Loucy (cell line): ENCODE measurements around the gene UPK3B.
"Not testable (repeated sequence)": the region's sequence is repeated elsewhere in the genome, so short reads cannot be mapped to it uniquely, and the experiment has no call there.

ENCODE experiments used
- EZH2phosphoT487 ChIP-seq: fragments of 200-600 bp; IDR thresholded peaks from 2 replicates; pipeline ENCODE4 v1.6.1; 2018; ENCODE audit warnings: antibody characterized with exemption, mild to moderate bottlenecking, moderate library complexity, borderline replicate concordance
- TF ChIP-seq, protein P1 (sequence below): fragments of 200-600 bp; sonication (generic); conservative IDR thresholded peaks from 2 replicates; pipeline ENCODE4 v1.5.1; 2014; ENCODE audit warnings: mild to moderate bottlenecking, antibody characterized with exemption, low read length

GRCh38 chr7:76551992-76552391 lies 41.6 kb downstream of the UPK3B start:
- TF ChIP-seq, protein P1, sequence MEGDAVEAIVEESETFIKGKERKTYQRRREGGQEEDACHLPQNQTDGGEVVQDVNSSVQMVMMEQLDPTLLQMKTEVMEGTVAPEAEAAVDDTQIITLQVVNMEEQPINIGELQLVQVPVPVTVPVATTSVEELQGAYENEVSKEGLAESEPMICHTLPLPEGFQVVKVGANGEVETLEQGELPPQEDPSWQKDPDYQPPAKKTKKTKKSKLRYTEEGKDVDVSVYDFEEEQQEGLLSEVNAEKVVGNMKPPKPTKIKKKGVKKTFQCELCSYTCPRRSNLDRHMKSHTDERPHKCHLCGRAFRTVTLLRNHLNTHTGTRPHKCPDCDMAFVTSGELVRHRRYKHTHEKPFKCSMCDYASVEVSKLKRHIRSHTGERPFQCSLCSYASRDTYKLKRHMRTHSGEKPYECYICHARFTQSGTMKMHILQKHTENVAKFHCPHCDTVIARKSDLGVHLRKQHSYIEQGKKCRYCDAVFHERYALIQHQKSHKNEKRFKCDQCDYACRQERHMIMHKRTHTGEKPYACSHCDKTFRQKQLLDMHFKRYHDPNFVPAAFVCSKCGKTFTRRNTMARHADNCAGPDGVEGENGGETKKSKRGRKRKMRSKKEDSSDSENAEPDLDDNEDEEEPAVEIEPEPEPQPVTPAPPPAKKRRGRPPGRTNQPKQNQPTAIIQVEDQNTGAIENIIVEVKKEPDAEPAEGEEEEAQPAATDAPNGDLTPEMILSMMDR = not testable (repeated sequence)
- TF ChIP-seq EZH2phosphoT487 = not testable (repeated sequence)
